ENCODE data around the gene MXRA5. TPM values are rescaled to one million over a fixed set of nuclear protein-coding genes. Genes with fewer than 3 reads are reported as not detected.
A peak's percentile ranks its signal among the peaks of the same experiment; 100 is the strongest.

Gene MXRA5
- total and polyA plus RNA-seq, 2 donors (not counting 1 experiment from before 2014, with no cell fraction given) = 26.8 to 40.3 TPM

DNA sequence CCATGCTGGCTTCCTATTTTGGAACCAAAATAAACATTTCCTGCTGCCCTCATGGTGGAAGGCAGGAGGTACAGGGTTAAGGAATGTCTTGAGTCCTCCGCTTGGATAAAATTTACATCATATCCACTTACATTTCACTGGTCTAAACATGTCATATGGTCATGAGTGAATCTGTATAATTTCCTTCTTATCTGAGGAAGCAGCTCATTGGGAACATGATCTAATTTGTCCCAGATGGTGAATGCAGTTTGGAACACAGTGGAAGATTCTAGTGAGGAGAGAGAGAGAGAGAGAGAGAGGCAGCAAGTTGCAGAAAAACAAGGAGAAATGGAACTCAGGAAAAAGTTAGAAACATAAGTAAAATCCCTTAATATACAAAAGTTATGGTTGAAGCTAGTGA, 46.8 kb downstream of the MXRA5 start:
- no peak overlapping the region for H2AFZ ChIP-seq (ENCODE audit: low read length)
- DNase-seq (ENCODE audit: low read depth in 2 of 2) = peak; percentile 0 to 8

GRCh38 chrX:3295731-3296130, 50.7 kb downstream of the MXRA5 start:
- Histone ChIP-seq H3K79me2 (ENCODE audit: control insufficient read depth, insufficient read depth, low read length) (no peaks in the 10 kb centered on the region), H3K4me2 (ENCODE audit: extremely low read depth, insufficient read depth, low read length) (no peak overlapping the region), H4K20me1 (ENCODE audit: control insufficient read depth, extremely low read depth, insufficient read depth, low read length) (no peaks in the 10 kb centered on the region), H3K9me3 (ENCODE audit: control insufficient read depth, insufficient read depth, low read depth, low read length) (no peaks in the 10 kb centered on the region), H3K4me3 (replicated peaks in 1 of 4; ENCODE audit: control extremely low read depth in 1 of 4, insufficient read depth in 1 of 4, low read depth in 3 of 4, low read length in 4 of 4) (no peak overlapping the region), H3K36me3 (ENCODE audit: control insufficient read depth, insufficient read depth, low read length) (no peaks in the 10 kb centered on the region), H2AFZ (ENCODE audit: low read length) (no peak overlapping the region), H3K9ac (ENCODE audit: insufficient read depth, low read length) (no peak overlapping the region), H3K27me3 (ENCODE audit: control insufficient read depth, insufficient read depth, low read length) (no peaks in the 10 kb centered on the region), H3K27ac (ENCODE audit: insufficient read depth, low read length) (no peak overlapping the region), H3K4me1 (ENCODE audit: control insufficient read depth, extremely low read depth, insufficient read depth, low read length) (no peaks in the 10 kb centered on the region)
- TF ChIP-seq EZH2 (IDR thresholded peaks at IDR 0.05; ENCODE audit: low read length, missing control alignments) (no peak), CTCF (conservative IDR thresholded peaks at IDR 0.05 in 1 of 2, IDR thresholded peaks at IDR 0.05 in 1 of 2; ENCODE audit: low read depth in 1 of 2, low read length in 2 of 2) (no peak)
- peak in 1 of 2 donors; percentile 4 for DNase-seq (ENCODE audit: low read depth in 2 of 2)

More for the DNA sequence above, 46.8 kb downstream of the MXRA5 start:
- Histone ChIP-seq H3K9ac (ENCODE audit: insufficient read depth, low read length) (no peak overlapping the region), H3K9me3 (ENCODE audit: control insufficient read depth, insufficient read depth, low read depth, low read length) (no peaks in the 10 kb centered on the region), H3K27me3 (ENCODE audit: control insufficient read depth, insufficient read depth, low read length) (no peaks in the 10 kb centered on the region), H3K4me3 (replicated peaks in 1 of 4; ENCODE audit: control extremely low read depth in 1 of 4, insufficient read depth in 1 of 4, low read depth in 3 of 4, low read length in 4 of 4) (no peak overlapping the region), H3K4me1 (ENCODE audit: control insufficient read depth, extremely low read depth, insufficient read depth, low read length) (no peaks in the 10 kb centered on the region), H3K4me2 (ENCODE audit: extremely low read depth, insufficient read depth, low read length) (no peak overlapping the region), H4K20me1 (ENCODE audit: control insufficient read depth, extremely low read depth, insufficient read depth, low read length) (no peaks in the 10 kb centered on the region), H3K79me2 (ENCODE audit: control insufficient read depth, insufficient read depth, low read length) (no peaks in the 10 kb centered on the region), H3K36me3 (ENCODE audit: control insufficient read depth, insufficient read depth, low read length) (no peaks in the 10 kb centered on the region), H3K27ac (ENCODE audit: insufficient read depth, low read length) (no peak overlapping the region)
- TF ChIP-seq EZH2 (IDR thresholded peaks at IDR 0.05; ENCODE audit: low read length, missing control alignments) = no peak

DNA sequence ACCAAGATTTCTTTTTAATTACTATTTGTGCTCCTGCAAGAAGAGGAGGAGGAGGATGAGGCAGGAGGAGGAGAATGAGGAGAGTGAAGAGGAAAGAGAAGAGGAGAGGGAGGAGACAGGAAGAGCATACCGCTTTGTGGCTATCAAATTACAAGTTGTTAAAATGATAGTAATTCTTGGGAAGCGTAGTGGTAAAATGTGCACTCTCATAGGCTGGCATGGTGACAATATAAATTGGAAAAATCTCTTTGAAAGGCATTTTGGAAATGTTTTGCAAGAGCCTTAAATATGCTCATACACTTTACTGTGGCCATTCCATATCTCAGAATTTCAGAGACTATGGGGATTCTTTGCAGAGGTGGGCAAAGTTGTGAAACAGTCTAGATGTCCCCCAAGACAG, 53.2 kb downstream of the MXRA5 start:
- H3K4me2 ChIP-seq (ENCODE audit: extremely low read depth, insufficient read depth, low read length) = no peak overlapping the region
- H3K9me3 ChIP-seq (ENCODE audit: control insufficient read depth, insufficient read depth, low read depth, low read length) = no peaks in the 10 kb centered on the region
- H3K9ac ChIP-seq (ENCODE audit: insufficient read depth, low read length) = no peak overlapping the region
- H4K20me1 ChIP-seq (ENCODE audit: control insufficient read depth, extremely low read depth, insufficient read depth, low read length) = no peaks in the 10 kb centered on the region
- H2AFZ ChIP-seq (ENCODE audit: low read length) = no peak overlapping the region
- H3K27ac ChIP-seq (ENCODE audit: insufficient read depth, low read length) = no peak overlapping the region
- no peaks in the 10 kb centered on the region for H3K36me3 ChIP-seq (ENCODE audit: control insufficient read depth, insufficient read depth, low read length)
- no peak for TF ChIP-seq EZH2 (IDR thresholded peaks at IDR 0.05; ENCODE audit: low read length, missing control alignments)
- TF ChIP-seq CTCF (conservative IDR thresholded peaks at IDR 0.05 in 1 of 2, IDR thresholded peaks at IDR 0.05 in 1 of 2; ENCODE audit: low read depth in 1 of 2, low read length in 2 of 2) = no peak
- DNase-seq (ENCODE audit: low read depth in 2 of 2) = no peak
- H3K4me1 ChIP-seq (ENCODE audit: control insufficient read depth, extremely low read depth, insufficient read depth, low read length) = no peaks in the 10 kb centered on the region
- H3K4me3 ChIP-seq (replicated peaks in 1 of 4; ENCODE audit: control extremely low read depth in 1 of 4, insufficient read depth in 1 of 4, low read depth in 3 of 4, low read length in 4 of 4) = no peak overlapping the region
- no peaks in the 10 kb centered on the region for H3K27me3 ChIP-seq (ENCODE audit: control insufficient read depth, insufficient read depth, low read length)
- H3K79me2 ChIP-seq (ENCODE audit: control insufficient read depth, insufficient read depth, low read length) = no peaks in the 10 kb centered on the region

Measured in fibroblast of lung (primary cell).